MM.1S (cell line): ENCODE results near the gene NUMA1.

ENCODE experiments used
- EZH2 ChIP-seq: fragments of 300-600 bp; sonication (generic); optimal IDR thresholded peaks from 2 replicates; pipeline ENCODE3; 2017; ENCODE audit warnings: low read depth, mild to moderate bottlenecking, antibody characterized with exemption, low read length, mixed read lengths
- TF ChIP-seq, protein P1 (sequence below): fragments of 300-600 bp; sonication (generic); IDR thresholded peaks from 2 replicates; pipeline ENCODE4 v1.5.1; 2016; ENCODE audit warnings: antibody characterized with exemption, low read length, mixed read lengths

DNA sequence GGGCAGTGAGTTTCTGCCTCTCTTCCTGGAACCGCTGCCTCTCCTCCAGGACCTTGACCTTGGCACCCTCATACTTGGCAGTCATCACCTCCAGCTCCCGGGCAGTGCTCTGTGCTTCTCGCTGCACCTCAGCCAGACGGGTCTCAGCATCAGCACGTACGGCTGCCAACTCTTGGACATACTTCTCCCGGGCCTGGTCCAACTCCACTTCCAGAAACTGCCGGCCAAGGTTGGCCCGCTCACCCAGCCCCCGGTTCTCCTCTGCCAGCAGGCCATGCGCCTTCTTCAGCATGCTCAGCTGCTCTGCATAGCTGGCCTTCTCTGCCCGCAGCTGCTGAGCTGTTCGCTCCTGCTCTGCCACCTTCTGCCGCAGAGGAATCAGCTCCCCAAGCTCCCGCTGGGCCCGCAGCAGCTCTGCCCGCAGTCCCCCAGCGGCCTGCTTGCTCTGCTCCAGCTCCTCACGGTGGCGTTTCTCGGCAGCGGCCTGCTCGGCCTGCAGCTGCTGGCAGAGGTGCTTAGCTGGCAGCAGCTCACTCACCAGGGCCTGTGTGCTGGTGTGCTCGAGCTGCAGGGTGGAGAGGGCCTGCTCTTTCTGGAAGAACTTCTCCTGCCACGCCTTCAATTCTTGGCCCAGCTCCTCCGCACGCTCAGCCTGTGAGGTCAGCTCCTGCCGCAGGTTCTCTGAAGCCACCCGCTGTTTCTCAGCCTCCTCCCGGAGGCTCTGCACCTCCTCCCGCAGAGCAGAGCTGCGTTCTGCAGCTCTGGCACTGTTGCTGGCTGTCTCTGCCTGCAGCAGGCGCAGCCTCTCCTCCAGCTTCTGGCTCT lies 67.2 kb downstream of the NUMA1 start:
- TF ChIP-seq EZH2 = no peak
- TF ChIP-seq, protein P1, sequence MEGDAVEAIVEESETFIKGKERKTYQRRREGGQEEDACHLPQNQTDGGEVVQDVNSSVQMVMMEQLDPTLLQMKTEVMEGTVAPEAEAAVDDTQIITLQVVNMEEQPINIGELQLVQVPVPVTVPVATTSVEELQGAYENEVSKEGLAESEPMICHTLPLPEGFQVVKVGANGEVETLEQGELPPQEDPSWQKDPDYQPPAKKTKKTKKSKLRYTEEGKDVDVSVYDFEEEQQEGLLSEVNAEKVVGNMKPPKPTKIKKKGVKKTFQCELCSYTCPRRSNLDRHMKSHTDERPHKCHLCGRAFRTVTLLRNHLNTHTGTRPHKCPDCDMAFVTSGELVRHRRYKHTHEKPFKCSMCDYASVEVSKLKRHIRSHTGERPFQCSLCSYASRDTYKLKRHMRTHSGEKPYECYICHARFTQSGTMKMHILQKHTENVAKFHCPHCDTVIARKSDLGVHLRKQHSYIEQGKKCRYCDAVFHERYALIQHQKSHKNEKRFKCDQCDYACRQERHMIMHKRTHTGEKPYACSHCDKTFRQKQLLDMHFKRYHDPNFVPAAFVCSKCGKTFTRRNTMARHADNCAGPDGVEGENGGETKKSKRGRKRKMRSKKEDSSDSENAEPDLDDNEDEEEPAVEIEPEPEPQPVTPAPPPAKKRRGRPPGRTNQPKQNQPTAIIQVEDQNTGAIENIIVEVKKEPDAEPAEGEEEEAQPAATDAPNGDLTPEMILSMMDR = no peak
